HG03442 (cell line): ENCODE measurements around the gene ZSCAN12.
"Not testable (repeated sequence)": the region's sequence is repeated elsewhere in the genome, so short reads cannot be mapped to it uniquely, and the experiment has no call there.

Experiments
- ATAC-seq: cut with Tn5 transposase; IDR thresholded peaks from one replicate; pipeline ENCODE4 v1.9.1; 2021; ENCODE audit warnings: mild to moderate bottlenecking, moderate library complexity; ENCODE audit not compliant: unreplicated experiment

The ZSCAN12 gene

GRCh38 chr6:28399350-28400121 is at the start of gene ZSCAN12:
ZSCAN12 (minus strand) TSS chr6:28399747; CDS start chr6:28398405, 1,342 bp downstream.
- peak; percentile 84 for ATAC-seq

- no peak for ATAC-seq
Observed at GRCh38 chr6:28449056-28449455, 49.5 kb upstream of the ZSCAN12 start.

GRCh38 chr6:28447512-28447906 is 48.0 kb upstream of the ZSCAN12 start:
- ATAC-seq, result not testable (repeated sequence)

GRCh38 chr6:28446818-28447511 is 47.4 kb upstream of the ZSCAN12 start:
- no peak for ATAC-seq

- ATAC-seq, result not testable (repeated sequence)
Observed at GRCh38 chr6:28444759-28445158, 45.2 kb upstream of the ZSCAN12 start.

- ATAC-seq, result peak; percentile 89
Observed at GRCh38 chr6:28443112-28443773, 43.7 kb upstream of the ZSCAN12 start, which contains the start of gene ZSCAN23. ZSCAN23 (minus strand) TSS chr6:28443491; CDS start chr6:28436266, 7,225 bp downstream.

- no peak for ATAC-seq
Observed at GRCh38 chr6:28442586-28442985, 43.0 kb upstream of the ZSCAN12 start.

- ATAC-seq, result no peak
Observed at GRCh38 chr6:28436404-28436803, 36.9 kb upstream of the ZSCAN12 start.

- ATAC-seq, result no peak
Observed at GRCh38 chr6:28433119-28433518, 33.6 kb upstream of the ZSCAN12 start.

- ATAC-seq, result no peak
Observed at GRCh38 chr6:28429781-28430180, 30.2 kb upstream of the ZSCAN12 start.

GRCh38 chr6:28425944-28426541 is 26.5 kb upstream of the ZSCAN12 start:
- peak; percentile 43 for ATAC-seq

GRCh38 chr6:28424163-28424562 is 24.6 kb upstream of the ZSCAN12 start:
- no peak for ATAC-seq

GRCh38 chr6:28423546-28423945 is 24.0 kb upstream of the ZSCAN12 start:
- no peak for ATAC-seq

- ATAC-seq, result no peak
Observed at GRCh38 chr6:28413681-28414080, 14.1 kb upstream of the ZSCAN12 start.

GRCh38 chr6:28410767-28411166 is 11.2 kb upstream of the ZSCAN12 start:
- ATAC-seq, result no peak

- no peak for ATAC-seq
Observed at GRCh38 chr6:28408076-28408802, 8.7 kb upstream of the ZSCAN12 start.

GRCh38 chr6:28407401-28407800 is 7.9 kb upstream of the ZSCAN12 start:
- no peak for ATAC-seq

GRCh38 chr6:28403923-28404322 is 4.4 kb upstream of the ZSCAN12 start:
- ATAC-seq, result not testable (repeated sequence)

GRCh38 chr6:28402197-28402596 is 2.6 kb upstream of the ZSCAN12 start:
- no peak for ATAC-seq

GRCh38 chr6:28401172-28401571 is 1.6 kb upstream of the ZSCAN12 start:
- no peak for ATAC-seq

GRCh38 chr6:28400122-28400451 is 540 bp upstream of the ZSCAN12 start:
- no peak for ATAC-seq
